Body of pancreas (tissue), 4 donors: ENCODE measurements around the gene MKNK2.

Source experiments
- POLR2A ChIP-seq, 3 donors: fragments of 450-650 bp; IDR thresholded peaks; one replicate each; pipeline ENCODE4 v1.6.1; 2016; ENCODE audit warnings: antibody characterized with exemption in 3 of 3, mild to moderate bottlenecking in 2 of 3
- TF ChIP-seq, protein P1 (sequence below), 7 experiments: fragments of 450-650 bp in 4 of 7; fragments of 200-600 bp in 3 of 7; sonication (generic) in 3 of 7; IDR thresholded peaks; one replicate each; pipeline ENCODE4 v1.5.1; 2016 to 2019; ENCODE audit warnings: antibody characterized with exemption in 7 of 7

DNA sequence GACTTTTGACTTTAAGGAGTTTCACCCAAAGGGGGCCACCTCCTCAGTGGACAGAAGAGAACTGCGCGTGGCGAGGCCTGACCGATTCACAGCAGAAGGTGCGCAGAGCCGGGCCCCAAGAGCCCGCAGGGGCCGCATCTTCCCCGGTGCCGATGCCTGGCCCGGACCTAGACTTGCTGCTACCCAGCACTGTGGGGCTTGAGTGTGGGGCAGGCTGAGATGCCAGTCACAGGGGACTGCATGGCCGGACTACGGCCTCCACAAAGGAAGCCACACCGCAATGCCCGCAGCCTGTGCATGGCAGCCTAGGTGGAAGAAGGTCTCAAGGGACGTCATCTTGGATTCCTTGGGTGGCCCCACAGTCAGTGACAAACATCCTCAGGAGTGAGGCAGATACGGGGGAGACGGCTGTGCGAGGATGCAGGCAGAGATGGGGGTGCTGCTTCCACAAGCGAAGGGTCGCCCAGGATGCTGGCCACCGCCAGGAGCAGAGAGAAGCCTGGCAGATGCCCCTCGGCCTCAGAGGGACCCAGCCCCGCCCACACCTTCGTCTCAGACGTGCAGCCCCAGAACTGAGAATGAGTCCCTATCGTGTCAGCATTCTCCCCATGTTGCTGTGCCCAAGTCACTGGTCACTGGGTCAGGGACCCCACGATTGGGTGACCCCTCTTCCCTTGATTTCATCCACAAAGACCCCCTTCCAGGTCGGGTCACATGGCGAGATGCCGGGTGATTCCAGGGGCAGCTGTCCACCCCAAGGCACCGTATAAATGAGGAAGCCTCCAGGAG is 28.2 kb upstream of the MKNK2 start:
- TF ChIP-seq, protein P1, sequence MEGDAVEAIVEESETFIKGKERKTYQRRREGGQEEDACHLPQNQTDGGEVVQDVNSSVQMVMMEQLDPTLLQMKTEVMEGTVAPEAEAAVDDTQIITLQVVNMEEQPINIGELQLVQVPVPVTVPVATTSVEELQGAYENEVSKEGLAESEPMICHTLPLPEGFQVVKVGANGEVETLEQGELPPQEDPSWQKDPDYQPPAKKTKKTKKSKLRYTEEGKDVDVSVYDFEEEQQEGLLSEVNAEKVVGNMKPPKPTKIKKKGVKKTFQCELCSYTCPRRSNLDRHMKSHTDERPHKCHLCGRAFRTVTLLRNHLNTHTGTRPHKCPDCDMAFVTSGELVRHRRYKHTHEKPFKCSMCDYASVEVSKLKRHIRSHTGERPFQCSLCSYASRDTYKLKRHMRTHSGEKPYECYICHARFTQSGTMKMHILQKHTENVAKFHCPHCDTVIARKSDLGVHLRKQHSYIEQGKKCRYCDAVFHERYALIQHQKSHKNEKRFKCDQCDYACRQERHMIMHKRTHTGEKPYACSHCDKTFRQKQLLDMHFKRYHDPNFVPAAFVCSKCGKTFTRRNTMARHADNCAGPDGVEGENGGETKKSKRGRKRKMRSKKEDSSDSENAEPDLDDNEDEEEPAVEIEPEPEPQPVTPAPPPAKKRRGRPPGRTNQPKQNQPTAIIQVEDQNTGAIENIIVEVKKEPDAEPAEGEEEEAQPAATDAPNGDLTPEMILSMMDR (IDR thresholded peaks at IDR 0.05): no peak
- no peak for TF ChIP-seq POLR2A (IDR thresholded peaks at IDR 0.05)
